NCI-H446 treated with DMSO at 0.1 percent for 48 hours (cell line): ENCODE measurements around the gene ZBTB8A.

Experiments
- DNase-seq: peaks from one replicate; lab custom pipeline; 2025; lab: John Stamatoyannopoulos, UW

The ZBTB8A gene

DNA sequence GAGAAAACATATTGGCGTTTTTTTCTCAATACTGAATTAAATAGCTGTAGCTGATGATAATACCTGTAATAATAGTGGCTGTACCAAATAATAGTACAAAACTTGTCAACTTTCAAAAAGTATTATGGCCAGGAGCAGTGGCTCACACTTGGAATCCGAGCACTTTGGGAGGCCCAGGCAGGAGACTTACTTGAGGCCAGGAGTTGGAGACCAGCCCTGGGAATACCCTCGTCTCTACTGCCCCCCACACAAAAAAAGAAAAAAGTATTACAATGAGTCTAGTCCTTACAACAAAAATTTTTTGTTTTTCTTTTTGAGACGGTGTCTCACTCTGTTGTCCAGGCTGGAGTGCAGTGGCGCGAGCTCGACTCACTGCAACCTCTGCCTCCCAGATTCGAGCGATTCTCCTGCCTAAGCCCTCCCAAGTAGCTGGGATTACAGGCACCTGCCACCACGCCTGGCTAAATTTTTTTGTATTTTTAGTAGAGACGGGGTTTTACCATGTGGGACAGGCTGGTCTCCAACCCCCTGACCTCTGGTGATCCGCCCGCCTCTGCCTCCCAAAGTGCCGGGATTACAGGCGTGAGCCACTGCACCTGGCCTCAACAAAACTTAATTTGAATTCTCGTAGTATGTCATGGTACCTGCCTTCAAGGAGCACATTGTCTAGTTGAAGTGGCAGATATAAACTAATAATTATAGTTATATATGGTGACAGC is 113.2 kb downstream of the ZBTB8A start:
- DNase-seq = no peak
